ENCODE results near the gene MAGI2. TPM values are rescaled to one million over a fixed set of nuclear protein-coding genes. Genes with fewer than 3 reads are reported as not detected.

The MAGI2 gene
- total RNA-seq, 3 donors from 2014 or later (not counting 1 experiment from before 2014, with no cell fraction given): 0.09 to 0.48 (median 0.27) TPM

DNA sequence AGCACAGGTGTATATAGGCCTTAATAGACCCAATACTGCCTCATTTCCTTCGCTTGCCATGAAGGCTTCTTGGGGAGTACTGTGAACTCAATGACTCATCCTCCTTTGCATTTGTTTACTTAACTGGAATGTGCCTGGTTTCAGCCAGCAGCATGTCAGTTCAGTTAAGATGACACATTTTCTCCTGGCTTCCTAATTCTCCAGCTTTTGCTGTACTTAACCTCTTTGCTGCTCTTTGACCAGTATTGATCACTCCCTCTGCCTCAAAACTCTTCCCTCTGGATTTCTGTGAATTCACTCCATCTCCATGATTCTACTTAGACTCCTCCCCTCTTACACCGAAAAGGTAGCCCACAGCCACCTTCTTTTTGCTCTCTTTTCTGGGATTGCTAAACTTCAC lies 135.7 kb downstream of the MAGI2 start:
- 83% methylated on average over 2 of the region's 2 CpGs for WGBS (ENCODE audit: insufficient coverage)
- TF ChIP-seq, protein P1, sequence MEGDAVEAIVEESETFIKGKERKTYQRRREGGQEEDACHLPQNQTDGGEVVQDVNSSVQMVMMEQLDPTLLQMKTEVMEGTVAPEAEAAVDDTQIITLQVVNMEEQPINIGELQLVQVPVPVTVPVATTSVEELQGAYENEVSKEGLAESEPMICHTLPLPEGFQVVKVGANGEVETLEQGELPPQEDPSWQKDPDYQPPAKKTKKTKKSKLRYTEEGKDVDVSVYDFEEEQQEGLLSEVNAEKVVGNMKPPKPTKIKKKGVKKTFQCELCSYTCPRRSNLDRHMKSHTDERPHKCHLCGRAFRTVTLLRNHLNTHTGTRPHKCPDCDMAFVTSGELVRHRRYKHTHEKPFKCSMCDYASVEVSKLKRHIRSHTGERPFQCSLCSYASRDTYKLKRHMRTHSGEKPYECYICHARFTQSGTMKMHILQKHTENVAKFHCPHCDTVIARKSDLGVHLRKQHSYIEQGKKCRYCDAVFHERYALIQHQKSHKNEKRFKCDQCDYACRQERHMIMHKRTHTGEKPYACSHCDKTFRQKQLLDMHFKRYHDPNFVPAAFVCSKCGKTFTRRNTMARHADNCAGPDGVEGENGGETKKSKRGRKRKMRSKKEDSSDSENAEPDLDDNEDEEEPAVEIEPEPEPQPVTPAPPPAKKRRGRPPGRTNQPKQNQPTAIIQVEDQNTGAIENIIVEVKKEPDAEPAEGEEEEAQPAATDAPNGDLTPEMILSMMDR (IDR thresholded peaks at IDR 0.05): no peak
- no peaks in the 10 kb centered on the region for H3K36me3 ChIP-seq (ENCODE audit: control insufficient read depth, insufficient read depth, low read length)
- H3K4me1 ChIP-seq (ENCODE audit: control insufficient read depth, insufficient read depth, low read length): no peaks in the 10 kb centered on the region
- Mint-ChIP-seq H3K36me3 (no peaks in the 10 kb centered on the region), H3K27ac (no peak overlapping the region), H3K4me3 (no peak overlapping the region), H3K9me3 (peaks cover 9 to 15% of the 10 kb centered on the region in 2 donors), H3K4me1 (no peaks in the 10 kb centered on the region), H3K27me3 (ENCODE audit: low read depth in 2 of 2) (no peaks in the 10 kb centered on the region)
- ATAC-seq (no peak), DNase-seq (no peak)
- no peaks in the 10 kb centered on the region for H3K27me3 ChIP-seq (ENCODE audit: control insufficient read depth, insufficient read depth, low read length)
- H3K27ac ChIP-seq (ENCODE audit: low read length): no peak overlapping the region
- H3K9me3 ChIP-seq (ENCODE audit: control insufficient read depth, insufficient read depth, low read length): no peaks in the 10 kb centered on the region
- no peak overlapping the region for H3K4me3 ChIP-seq (ENCODE audit: low read length)
- intact Hi-C loops (cut with micrococcal nuclease): no loop called here

DNA sequence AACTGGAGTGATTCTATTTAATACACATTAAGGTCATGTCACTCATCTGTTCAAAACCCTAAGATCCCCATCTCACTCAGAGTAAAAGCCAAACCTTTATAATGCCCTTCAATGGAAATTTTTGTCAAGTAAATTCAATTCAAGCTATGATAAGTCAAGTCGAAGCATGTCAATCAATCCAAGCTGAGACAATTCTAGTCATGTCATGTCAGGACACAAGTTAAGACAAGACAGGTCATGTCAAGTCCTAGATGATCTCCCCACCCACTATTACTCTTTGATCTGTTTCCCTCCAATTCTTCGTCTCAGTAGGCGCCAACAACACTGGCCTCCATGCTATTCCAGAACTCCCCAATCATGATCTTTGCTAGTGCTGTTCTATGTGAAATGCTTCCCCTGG lies 141.4 kb downstream of the MAGI2 start:
- Mint-ChIP-seq H3K27ac (no peak overlapping the region), H3K4me1 (no peaks in the 10 kb centered on the region), H3K4me3 (no peak overlapping the region), H3K27me3 (ENCODE audit: low read depth in 2 of 2) (no peaks in the 10 kb centered on the region), H3K36me3 (no peaks in the 10 kb centered on the region), H3K9me3 (peaks cover 3 to 9% of the 10 kb centered on the region in 2 donors)
- H3K9me3 ChIP-seq (ENCODE audit: control insufficient read depth, insufficient read depth, low read length): no peaks in the 10 kb centered on the region
- WGBS (ENCODE audit: insufficient coverage): 92% methylated on average over 3 of the region's 3 CpGs
- DNase-seq (no peak), ATAC-seq (no peak)
- H3K27ac ChIP-seq (ENCODE audit: low read length): no peak overlapping the region
- no peaks in the 10 kb centered on the region for H3K36me3 ChIP-seq (ENCODE audit: control insufficient read depth, insufficient read depth, low read length)
- TF ChIP-seq, protein P1 (IDR thresholded peaks at IDR 0.05): no peak
- no peaks in the 10 kb centered on the region for H3K4me1 ChIP-seq (ENCODE audit: control insufficient read depth, insufficient read depth, low read length)
- H3K4me3 ChIP-seq (ENCODE audit: low read length): no peak overlapping the region
- no peaks in the 10 kb centered on the region for H3K27me3 ChIP-seq (ENCODE audit: control insufficient read depth, insufficient read depth, low read length)
- intact Hi-C loops (cut with micrococcal nuclease): no loop called here

DNA sequence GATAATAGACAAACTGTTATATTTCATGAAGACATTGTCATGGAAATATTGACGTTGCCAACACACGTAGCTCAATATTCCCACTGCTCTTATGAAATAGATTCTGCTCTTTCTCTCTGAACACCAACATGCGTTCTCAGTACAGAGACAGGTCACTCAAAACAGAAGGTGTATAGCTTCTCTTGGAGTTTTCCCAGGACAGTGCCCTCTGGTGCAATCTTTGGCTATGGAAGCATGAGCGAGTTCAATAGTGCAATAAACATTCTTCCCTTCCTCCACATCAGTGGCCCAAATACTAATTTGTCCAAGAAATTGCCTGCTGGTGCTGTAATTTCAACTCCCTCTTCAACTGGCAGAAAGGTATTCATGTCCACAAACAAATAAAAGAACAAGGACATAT lies 145.3 kb downstream of the MAGI2 start:
- TF ChIP-seq, protein P1 (IDR thresholded peaks at IDR 0.05): no peak
- no peak overlapping the region for H3K27ac ChIP-seq (ENCODE audit: low read length)
- no peaks in the 10 kb centered on the region for H3K27me3 ChIP-seq (ENCODE audit: control insufficient read depth, insufficient read depth, low read length)
- Mint-ChIP-seq H3K27me3 (ENCODE audit: low read depth in 2 of 2) (no peaks in the 10 kb centered on the region), H3K4me3 (no peak overlapping the region), H3K9me3 (peaks cover 0 to 3% of the 10 kb centered on the region in 2 donors), H3K4me1 (no peaks in the 10 kb centered on the region), H3K36me3 (no peaks in the 10 kb centered on the region), H3K27ac (no peak overlapping the region)
- H3K4me1 ChIP-seq (ENCODE audit: control insufficient read depth, insufficient read depth, low read length): no peaks in the 10 kb centered on the region
- intact Hi-C loops (cut with micrococcal nuclease): loop anchor here (10.0 kb wide), 1 partner anchor 63 kb away; no protein-coding TSS in a partner anchor
- H3K9me3 ChIP-seq (ENCODE audit: control insufficient read depth, insufficient read depth, low read length): no peaks in the 10 kb centered on the region
- ATAC-seq: no peak
- no peak overlapping the region for H3K4me3 ChIP-seq (ENCODE audit: low read length)
- 86% methylated on average over 4 of the region's 4 CpGs for WGBS (ENCODE audit: insufficient coverage)
- no peaks in the 10 kb centered on the region for H3K36me3 ChIP-seq (ENCODE audit: control insufficient read depth, insufficient read depth, low read length)
- no peak for DNase-seq

DNA sequence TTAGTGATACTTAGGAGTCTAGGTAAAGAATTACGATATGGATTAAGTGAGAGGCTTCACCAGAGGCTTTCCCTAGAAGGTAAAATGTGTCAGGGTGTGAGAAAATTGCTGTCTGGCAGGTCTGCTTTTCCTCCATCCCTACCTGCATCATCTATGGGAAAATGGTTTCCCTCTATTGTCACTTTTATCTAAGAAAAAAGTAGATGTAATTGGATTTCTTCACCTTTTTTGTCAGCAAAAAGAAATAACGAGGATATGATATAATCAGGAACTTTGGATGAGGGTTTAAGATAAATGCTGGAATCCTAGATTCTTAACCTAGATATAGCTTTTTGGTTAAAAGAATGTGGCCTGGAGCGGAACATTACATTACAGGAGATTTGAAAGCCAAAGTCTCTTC lies 146.1 kb downstream of the MAGI2 start:
- ATAC-seq: no peak
- TF ChIP-seq, protein P1 (IDR thresholded peaks at IDR 0.05): no peak
- H3K27me3 Mint-ChIP-seq (ENCODE audit: low read depth in 2 of 2): no peaks in the 10 kb centered on the region

More for the DNA sequence above, 146.1 kb downstream of the MAGI2 start:
- Histone ChIP-seq H3K27ac (ENCODE audit: low read length) (no peak overlapping the region), H3K36me3 (ENCODE audit: control insufficient read depth, insufficient read depth, low read length) (no peaks in the 10 kb centered on the region), H3K27me3 (ENCODE audit: control insufficient read depth, insufficient read depth, low read length) (no peaks in the 10 kb centered on the region), H3K4me3 (ENCODE audit: low read length) (no peak overlapping the region), H3K9me3 (ENCODE audit: control insufficient read depth, insufficient read depth, low read length) (no peaks in the 10 kb centered on the region), H3K4me1 (ENCODE audit: control insufficient read depth, insufficient read depth, low read length) (no peaks in the 10 kb centered on the region)
- Mint-ChIP-seq H3K9me3 (peaks cover 0 to 3% of the 10 kb centered on the region in 2 donors), H3K4me1 (no peaks in the 10 kb centered on the region), H3K4me3 (no peak overlapping the region), H3K27ac (no peak overlapping the region), H3K36me3 (no peaks in the 10 kb centered on the region)
- no peak for DNase-seq
- WGBS (ENCODE audit: insufficient coverage): 86% methylated on average over 3 of the region's 3 CpGs
- intact Hi-C loops (cut with micrococcal nuclease): loop anchor here (10.0 kb wide), 1 partner anchor 63 kb away; no protein-coding TSS in a partner anchor

Data from natural killer cell (primary cell).